Suppressor macrophage treated with lipopolysaccharide for 1 hour (primary cell): Measurements from ENCODE around the gene ACOXL.

ENCODE experiments used
- DNase-seq, 3 donors: peaks; one replicate each; pipeline ENCODE4 v3.0.0-alpha.2; 2020 to 2022

The ACOXL gene

DNA sequence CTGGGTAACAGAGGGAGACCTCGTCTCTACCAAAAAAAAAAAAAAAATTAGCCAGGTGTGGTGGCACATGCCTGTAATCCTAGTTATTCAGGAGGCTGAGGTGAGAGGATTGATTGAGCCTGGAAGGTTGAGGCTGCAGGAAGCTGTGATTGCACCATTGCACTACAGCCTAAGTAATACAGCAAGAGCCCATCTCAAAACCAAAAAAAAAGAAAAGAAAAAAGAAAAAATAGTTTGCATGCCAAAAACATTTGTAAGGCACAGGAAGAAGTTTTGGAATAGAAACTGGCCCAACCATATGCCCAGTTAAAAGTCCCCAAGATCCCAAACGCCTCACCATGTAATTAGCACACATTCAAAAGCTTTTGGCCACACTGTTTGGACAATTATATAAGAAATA is 13.4 kb upstream of the ACOXL start:
- no peak for DNase-seq

DNA sequence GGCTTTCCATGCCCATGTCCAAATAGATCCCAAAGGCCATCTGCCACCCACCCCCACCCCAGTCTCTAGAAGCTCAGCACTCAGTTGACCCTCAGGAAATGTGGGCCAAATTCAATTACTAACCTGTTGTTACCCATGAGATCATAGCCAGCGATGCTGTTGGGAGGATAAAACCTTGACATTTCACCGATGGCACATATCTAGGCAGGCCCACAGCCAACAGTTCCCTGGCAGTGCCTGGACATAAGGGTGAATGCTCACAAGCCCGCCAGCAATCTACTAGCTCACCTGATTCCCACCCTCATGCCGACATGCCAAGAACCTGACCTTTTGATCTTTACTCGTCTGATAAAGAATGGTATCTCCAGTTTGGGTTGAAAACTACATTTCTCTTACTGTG is 11.8 kb upstream of the ACOXL start:
- no peak for DNase-seq

DNA sequence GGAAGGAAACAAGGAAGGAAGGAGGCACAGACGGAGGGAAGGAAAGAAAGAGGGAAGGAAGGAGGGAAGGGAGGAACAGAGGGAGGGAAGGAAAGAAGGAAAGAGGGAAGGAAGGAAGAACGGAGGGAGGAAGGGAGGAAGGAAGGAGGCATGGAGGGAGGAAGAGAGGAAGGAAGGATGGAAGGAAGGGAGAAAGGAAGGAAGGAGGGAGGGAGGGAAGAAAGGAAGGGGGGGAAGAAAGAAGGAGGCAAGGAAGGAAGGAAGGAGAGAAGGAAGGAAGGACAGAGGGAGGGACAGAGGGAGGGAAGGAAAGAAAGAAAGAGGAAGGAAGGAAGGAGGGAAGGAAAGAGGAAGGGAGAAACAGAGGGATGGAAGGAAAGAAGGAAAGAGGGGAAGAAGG is 7.6 kb upstream of the ACOXL start:
- DNase-seq: no peak

DNA sequence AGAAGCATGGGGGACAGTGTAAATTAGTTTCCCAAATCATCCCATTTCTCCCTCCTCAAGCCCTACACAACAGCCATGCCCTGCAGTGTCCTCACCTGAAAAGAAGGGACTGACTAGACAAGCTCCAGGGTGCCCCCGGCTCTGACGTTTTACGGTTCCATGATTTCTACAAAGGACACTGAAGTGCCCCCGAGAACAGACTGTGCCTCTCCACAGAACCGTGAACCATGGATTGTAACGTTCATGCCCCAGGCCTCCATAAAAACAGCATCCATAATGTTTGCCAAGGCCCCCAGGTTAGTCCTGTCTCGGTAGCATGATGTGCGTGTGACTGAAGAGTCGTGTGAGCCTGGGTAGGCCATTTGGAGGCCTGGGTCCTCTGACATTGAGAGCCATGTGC is 7.0 kb upstream of the ACOXL start:
- no peak for DNase-seq

DNA sequence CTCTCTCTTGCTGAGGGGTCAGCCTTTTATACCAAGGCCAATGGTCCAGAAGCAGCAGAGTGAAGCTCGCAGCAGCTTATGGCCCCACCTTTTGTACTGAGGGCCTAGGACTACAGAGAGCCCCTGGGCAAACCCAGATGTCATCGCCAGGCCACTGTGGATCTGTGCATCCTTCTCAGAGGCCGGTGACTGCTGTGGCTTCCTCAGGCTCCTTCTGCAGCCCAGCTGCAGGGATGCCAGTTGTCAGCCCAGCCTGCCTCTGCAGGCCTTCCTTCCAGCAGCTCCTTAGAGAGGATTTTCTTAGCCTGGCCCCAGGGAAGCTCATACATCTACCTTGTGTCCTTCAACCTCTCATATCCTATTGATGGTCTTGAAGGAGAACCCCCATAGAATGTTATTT is 6.5 kb upstream of the ACOXL start:
- DNase-seq: no peak

DNA sequence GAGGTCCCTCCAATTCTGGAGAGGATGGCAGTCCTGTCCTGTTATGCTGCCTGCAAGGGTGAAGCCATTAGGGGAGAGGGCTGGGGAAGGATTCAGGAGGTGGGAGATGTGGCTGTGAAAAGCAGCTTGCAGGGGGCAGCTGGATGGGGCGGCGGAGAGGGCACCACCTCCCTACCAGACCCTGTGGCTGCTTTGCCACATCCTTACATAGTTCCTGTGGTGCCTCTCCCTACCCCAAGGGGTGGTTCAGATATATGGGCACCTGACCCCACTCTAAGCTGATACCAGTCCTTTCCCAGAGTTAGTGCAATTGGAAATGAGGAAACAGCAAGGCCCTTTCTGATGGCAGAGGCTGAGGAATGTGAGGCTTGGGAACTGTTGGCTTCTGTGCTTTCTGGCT is 6.1 kb upstream of the ACOXL start:
- no peak for DNase-seq

DNA sequence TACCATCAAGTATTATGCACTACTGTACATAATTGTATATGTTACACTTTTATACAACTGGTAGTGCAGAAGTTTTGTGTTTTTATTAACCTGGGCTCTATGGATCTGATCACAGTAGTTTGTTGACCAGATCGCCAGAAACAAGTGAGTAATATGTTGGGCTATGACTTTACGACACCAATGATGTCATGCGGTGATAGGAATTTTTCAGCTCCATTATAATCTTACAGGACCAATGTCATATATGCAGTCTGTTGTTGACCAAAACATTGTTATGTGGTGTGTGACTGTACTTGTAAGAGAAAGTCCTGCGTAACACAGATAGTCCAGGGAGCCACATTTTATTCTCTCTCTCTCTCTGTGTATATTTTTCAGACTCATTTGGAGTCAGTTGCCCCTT is 4.5 kb upstream of the ACOXL start:
- DNase-seq: no peak

DNA sequence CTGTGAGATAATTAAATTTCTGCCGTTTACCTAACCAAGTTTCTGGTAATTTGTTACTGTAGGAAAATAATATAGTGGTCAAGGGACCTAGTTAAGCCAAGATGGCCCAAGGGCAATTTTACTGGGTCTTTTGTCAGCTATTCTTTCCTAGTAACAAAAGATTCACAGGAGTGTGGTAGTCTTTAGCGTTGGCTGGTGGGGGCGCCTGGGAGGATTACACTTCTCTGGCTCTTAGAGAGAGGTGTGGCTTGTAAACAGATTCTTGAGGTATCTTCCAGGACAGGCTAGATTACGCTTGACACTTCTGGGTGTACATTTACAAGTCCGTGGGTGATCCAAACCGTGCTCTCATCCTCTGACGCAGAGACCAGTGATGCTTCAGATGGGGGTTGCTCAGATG is 3.3 kb upstream of the ACOXL start:
- DNase-seq: no peak

DNA sequence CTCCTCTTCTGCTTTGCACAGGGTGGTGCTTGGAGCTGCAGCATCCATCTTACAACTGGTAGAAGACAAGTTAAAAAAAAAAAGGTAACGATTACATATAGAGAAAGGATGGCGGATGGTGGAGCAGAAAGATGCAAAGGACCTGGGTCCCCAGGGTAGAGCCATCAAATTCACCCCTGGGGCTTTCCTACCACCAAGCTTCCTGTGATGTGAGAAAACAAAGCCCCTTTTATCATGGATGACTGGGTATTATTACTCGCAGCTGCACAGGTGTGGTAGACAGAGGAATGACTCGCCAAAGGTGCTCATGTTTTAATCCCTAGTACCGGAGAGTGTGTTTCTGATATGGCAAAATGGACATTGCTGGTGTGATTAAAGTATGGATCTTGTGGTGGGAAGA is 1.3 kb upstream of the ACOXL start:
- DNase-seq: no peak

DNA sequence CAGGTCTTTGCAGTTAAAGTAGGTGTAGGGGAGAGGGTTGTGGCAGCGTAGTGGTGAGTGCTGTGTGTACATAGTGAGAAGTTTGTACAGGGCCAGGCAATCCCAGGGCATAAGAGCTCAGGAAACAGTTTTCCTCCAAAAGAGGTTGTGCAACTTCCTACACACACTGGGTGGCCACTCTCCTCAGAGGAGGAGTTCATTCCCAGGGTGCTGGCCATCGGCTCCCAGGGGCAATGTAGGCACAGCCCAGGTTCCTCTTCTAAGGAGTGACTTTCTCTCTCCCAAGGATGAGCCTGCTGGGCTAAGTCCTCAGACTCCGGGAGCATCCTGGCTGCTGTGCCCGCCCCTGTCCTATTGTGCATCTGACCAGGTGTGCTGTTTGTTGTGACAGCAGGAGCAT is 3.0 kb downstream of the ACOXL start:
- peak in 1 of 3 donors; percentile 10 for DNase-seq

DNA sequence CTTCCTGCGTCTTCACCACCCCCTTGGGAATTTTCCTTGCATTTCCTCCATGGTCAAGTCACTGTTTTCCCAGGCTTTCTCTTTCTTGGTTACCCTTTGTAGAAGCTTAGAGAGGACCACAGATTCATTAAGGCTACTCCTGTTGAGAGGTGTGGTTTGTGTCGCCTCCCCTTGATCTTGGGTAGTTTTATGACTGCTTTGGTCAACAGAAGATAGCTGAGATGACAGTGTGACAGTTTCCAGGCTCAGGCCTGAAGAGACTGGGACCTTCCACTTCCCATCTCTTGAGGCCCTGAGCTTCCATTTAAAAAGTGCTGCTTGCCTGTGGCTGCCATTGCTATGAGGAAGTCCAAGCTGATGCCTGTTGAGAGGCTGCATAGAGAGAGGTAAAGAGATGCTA is 5.4 kb downstream of the ACOXL start:
- DNase-seq: peak in 1 of 3 donors; percentile 5

DNA sequence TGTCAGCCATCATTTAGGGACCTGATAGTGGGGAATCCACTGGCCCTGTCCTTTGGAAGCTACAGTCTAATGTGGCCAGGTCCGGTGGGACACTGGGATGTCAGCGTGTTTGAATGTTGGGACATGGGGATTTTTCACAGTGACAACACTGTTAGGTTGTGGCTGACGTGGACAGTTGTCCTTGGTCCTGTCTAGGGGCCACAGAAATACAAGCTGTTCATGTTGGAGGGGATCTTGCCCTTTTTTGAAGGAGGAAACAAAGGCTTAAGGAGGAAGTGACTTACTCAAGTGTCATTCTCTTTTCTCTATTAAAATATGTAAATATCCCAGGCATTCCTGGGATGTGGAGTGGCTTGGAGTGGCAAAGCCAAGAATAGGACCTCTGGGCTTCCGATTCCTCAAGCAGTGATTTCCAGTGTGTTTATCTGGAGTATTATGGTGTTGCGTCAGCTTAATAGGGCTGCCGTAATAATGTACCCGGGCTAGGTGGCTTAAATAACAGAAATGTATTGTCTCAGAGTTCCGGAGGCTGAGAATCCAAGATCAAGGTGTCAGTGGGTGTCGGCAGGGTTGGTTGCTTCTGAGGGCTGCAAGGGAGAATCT is 8.5 kb downstream of the ACOXL start:
- DNase-seq: no peak

DNA sequence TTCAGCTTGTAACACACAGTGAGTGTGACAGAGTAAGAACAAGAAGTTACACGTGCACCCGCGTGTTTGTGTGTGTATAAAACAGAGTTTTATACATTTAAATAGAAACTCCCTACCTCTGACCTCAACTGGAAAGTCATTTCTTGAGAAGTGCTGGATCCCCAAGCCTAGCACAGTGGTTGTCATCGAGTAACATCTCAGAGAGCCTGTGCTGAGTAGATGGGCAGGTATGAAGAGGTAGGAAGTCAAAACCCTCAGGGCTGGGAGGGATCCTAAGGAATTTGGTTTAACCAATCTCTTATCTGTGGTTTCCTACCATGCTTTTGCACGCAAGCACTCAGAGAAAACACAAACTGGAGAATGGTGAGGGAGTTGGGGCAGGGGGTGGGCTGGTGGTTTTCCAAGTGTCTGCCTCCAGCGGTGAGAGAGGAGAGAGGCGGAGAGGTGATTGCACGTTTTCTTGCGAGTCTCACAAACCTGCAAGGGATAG is 9.2 kb downstream of the ACOXL start:
- DNase-seq: no peak

DNA sequence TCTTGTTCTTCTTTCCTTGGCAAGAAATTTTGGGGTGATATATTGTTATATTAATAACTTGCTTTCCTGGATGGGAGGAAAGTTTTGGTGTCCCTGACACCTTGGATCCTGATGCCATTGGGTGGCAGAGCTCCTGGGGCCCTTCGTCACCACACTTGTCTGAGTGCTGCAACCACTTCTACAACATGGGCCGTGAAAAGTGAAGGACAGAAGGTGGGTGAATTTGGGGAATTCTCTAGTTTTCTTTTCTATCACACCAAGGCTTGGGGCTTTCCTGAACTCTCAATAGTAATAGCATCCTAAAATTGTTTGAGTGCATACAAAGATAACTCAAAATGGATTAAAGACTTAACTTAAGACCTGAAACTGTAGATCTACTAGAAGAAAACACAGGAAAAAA is 10.0 kb downstream of the ACOXL start:
- DNase-seq: no peak

DNA sequence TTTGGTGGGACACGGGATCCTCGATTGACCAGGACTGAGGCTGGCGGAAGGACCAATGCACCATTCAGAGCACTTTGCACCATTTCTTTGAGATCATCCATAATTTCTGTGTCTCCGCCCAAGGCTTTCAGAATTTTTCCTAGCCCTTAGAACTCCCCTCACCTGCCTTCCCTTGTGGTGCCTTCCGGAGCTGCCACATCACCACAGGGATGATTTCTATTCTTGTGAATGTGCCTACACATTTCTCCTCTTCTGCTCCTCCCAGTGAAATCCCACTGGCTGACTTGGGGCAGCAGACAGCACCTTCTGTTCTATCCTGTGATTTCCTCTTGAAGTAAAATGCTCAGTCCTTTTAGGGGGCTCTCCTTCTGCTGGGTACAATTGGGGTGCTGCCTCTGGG is 11.2 kb downstream of the ACOXL start:
- DNase-seq: no peak

DNA sequence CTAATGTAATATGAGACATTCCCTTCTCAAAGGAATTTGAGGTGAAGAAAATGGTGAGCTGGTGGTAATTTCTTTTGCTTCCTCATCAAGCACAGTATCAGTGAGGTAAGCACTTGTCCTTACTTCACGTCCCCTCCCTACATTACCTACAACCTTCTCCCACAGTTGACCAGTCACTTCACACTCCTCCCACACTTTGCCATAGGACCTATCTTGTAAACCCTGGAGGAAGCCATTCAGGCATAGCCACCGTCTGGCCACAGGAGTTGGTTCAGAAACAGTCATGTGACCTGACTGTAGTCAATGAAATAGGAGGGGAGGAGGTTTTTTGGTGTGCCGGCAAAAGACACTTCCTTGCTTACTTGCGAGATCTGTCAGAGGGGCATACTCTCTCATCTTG is 12.1 kb downstream of the ACOXL start:
- DNase-seq: no peak

DNA sequence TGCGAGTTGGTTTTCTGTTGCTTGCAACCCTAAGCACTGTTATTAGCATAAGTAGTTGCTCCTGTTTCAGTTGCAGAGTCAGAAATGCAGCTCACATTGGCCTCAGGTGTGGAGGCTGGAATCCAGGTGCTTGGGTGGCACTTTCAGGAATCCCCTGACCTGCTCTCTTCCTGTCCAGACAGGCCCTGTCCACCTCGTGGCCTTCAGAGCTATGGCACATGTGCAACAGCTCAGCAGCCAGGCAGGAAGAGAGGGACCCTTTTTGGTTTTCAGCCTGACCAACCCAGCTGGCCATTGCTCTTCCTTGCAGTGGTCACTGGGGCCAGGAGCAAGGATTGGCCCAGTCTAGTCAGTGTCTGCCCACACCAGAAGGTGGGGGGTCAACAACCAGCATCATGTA is 12.7 kb downstream of the ACOXL start:
- DNase-seq: no peak

DNA sequence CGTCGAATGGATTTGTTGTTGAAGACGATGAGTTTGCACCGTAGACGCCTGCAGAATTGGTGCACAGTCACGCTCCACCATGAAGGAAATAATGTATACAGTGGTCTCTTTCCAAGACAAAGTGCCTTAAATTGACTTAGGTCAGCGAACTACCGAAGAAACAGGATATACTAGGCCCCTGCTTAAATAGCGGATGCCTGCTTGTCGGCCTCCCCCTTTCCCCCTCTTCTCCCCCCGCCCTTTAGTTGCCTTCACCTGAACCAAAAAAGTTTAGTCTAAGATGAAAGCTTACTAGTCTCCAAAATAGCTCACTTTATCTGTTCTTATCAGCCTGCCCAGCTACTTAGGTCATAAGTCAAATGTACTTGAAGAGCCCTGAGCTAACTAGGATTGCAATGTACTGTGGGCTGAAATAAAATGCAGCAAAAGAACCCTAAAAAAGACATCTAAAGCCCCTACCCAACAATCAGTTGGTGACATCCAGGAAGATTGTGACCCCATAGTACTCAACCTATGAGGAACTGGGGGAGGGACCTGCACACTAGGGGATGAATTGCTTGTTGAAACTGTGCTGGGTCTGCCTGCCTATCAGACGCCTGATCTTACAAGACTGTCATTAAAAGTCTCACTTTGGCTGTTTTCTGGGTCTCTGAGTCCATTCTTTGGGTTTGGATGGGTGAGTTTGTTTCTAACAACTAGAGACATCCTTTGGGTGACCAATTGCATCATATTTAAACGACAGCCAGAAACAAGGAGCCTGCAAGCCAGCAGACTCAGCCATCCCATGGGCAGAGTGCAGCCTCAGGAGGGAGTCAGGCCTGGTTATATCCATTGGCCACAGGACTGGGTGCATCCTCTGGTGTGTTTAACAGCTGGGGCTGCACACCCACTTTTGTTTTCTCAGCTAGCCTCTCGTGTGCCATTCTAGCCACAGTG is 14.5 kb downstream of the ACOXL start:
- no peak for DNase-seq

DNA sequence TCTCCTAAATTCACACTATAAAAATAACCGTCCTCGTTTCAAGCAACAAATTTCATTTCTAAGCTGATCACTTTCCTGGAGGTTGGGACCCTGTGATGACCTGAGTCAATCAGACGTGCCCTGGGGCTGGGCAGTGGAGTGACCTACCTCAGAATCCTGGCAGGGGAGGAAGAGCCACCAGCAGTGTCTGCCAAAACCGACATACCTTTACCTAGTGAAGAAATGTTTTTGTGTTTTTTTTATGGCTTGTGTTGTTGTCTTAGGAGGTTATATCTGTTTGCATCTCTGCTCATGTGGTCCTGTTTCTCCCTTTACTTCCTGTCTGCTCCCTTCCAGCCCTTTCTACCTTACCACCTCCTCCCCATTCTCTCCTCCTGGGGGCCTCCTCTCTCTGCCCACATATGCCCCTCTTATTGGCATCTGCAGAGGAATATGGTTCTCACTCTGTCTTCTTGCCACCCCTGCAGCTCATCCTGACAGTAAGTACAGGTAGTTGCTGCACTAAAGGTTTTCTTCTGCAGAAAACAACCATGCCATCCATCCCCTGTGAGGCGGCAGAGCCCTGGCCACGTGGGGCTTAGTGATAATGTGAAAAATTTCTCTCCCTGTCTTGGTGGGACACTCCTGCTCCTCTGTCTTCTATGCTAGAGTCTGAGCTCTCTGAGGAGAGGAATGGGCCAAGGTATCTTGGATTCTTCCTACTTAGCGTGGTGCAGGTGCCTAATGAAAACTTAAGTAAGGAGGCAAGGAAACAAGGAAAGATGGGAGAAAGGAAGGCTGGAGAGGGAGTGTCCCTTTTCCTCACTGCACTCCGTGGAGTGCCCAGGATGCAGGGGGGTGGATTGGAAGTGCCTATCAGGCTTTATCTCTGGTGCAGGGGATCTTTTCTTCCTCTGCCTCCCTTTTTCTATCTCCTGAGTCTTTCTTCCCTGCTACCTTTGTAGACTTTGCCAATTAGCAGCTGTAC is 15.4 kb downstream of the ACOXL start:
- no peak for DNase-seq

DNA sequence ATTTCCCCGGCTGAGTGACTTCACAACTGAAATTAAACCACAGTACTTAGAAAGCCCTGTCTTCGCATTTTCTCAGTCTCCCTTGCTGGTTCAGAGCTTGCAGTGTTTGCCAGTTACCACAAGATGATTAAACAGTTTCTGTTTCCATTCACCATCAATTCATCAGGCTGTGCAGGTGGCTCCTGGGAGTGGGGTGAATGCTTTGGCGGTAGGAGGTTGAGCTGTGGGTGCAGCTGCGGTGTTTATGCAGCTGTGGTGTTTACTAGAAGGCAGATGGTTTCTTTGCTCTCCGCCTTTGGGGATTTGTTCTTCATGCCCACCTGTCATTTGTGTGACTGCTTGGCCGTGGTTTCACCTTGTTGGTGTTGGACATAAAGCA is 16.1 kb downstream of the ACOXL start:
- DNase-seq: no peak

DNA sequence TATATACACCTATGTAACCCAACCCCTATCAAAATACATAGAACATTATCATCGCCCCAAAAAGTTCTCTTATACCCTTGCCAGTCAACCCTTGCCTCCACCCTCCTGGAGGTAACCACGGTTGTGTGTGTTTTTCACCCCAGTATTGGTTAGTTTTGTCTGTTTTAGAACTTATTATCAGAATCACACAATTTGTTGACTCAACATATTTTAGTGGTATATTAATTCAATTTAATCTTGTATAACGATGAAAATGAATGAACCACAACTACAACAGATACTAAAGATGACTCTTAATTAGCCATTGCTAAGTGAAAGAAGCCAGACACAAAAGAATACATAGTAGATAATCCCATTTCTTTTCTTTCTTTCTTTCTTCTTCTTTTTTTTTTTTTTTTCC is 19.3 kb downstream of the ACOXL start:
- no peak for DNase-seq

DNA sequence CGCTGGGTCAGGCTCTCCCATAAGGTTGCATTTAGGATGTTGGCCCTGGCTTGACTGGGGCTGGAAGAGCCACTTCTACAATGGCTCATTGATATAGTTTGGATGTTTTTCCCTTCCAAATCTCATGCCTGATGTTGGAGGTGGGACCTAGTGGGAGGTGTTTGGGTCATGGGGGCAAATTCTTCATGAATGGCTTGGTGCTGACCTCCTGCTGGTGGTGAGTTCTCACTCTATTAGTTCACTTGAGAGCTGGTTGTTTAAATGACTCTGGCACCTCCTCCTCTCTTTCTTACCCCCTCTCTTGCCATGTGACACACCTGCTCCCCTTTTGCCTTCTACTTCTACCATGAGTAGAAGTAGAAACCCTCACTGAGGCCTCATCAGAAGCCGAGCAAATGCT is 20.5 kb downstream of the ACOXL start:
- DNase-seq: no peak

DNA sequence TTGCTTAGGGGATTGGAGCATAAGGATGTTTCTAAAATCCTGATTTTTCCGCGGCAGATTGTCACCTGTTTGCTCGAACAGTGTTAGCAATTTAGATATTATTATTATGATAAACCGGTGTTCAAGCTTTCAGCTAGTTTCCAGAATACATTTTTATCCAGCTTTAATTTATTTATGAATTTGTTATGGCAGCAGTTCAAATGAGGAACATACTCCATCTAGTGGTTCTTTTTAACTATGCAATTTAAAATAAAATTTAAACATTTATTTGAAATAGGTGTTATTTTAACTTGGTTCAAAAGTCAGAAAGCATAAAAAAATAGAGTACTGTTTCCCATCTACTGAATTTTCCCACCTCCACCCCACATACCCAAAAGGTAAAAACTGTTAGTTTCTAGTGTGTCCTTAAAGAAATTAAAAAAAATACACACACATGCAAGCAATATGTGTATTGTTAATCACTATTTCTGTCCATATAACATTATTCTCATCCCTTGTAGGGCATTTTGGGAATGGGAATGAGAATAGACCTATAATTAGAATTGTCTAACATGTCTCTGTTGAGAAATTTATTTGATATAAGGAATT is 23.2 kb downstream of the ACOXL start:
- peak in 2 of 3 donors; percentile 49 to 61 for DNase-seq
